ENCODE results near the gene HTT. TPM values are rescaled to one million over a fixed set of nuclear protein-coding genes. Genes with fewer than 3 reads are reported as not detected.
"Not testable (repeated sequence)": the region's sequence is repeated elsewhere in the genome, so short reads cannot be mapped to it uniquely, and the experiment has no call there.

HTT gene
- total RNA-seq, 2 experiments from 2014 or later, result 57.6 to 69.8 TPM

DNA sequence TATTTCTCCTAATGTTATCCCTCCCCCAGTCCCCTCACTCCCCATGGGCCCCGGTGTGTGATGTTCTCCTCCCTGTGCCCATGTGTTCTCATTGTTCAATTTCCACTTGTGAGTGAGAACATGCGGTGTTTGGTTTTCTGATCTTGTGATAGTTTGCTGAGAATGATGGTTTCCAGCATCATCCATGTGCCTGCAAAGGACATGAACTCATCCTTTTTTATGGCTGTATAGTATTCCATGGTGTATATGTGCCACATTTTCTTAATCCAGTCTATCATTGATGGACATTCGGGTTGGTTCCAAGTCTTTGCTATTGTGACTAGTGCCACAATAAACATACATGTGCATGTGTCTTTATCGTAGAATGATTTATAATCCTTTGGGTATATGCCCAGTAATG lies 86.6 kb downstream of the HTT start:
- POLR2A ChIA-PET; H3K27me3 Mint-ChIP-seq; intact Hi-C loops (cut with micrococcal nuclease); CTCF ChIA-PET; H3K27ac Mint-ChIP-seq; H3K4me3 Mint-ChIP-seq; DNase-seq; H3K4me1 Mint-ChIP-seq (ENCODE audit: low read depth): not testable (repeated sequence)
- H3K9me3 Mint-ChIP-seq, result peaks cover 18% of the 10 kb centered on the region
- H3K36me3 Mint-ChIP-seq, result peaks cover 77% of the 10 kb centered on the region

DNA sequence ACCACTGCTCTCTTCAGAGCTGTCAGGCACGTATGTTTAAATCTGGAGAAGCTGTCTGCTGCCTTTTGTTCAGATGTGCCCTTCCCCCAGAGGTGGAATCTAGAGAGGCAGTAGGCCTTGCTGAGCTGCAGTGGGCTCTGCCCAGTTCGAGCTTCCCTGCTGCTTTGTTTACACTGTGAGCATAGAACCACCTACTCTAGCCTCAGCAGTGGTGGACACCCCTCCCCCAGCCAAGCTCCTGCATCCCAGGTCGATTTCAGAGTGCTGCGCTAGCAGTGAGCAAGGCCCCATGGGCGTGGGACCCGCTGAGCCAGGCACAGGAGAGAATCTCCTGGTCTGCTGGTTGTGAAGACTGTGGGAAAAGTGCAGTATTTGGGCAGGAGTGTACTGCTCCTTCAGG lies 92.0 kb downstream of the HTT start:
- CTCF ChIA-PET; H3K27me3 Mint-ChIP-seq; intact Hi-C loops (cut with micrococcal nuclease); H3K27ac Mint-ChIP-seq; H3K4me3 Mint-ChIP-seq; POLR2A ChIA-PET; DNase-seq: not testable (repeated sequence)
- peaks cover 19% of the 10 kb centered on the region for H3K9me3 Mint-ChIP-seq
- H3K36me3 Mint-ChIP-seq, result peaks cover 73% of the 10 kb centered on the region
- H3K4me1 Mint-ChIP-seq (ENCODE audit: low read depth), result peaks cover 17% of the 10 kb centered on the region

DNA sequence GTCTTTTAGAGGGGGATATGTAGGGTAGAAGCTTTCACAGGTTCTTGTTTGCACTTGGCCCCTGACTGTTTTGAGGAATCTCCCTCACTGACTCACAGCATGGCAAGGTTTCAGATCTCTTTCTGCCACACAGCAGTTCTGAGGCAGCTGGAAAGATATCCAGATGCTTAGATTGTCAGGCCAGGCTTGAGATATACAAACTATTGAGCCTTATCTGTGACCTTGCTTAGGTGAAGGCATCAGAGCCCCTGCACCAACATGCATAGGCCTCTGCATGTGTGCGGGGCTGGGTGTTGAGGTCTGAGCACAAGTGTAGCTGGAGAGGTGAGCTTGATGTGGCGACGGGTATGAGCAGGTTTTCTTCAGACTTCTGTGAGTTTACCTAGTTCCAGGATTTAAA lies 93.5 kb downstream of the HTT start:
- peaks cover 3% of the 10 kb centered on the region for H3K9me3 Mint-ChIP-seq
- no peak overlapping the region for H3K4me3 Mint-ChIP-seq
- H3K27me3 Mint-ChIP-seq, result no peaks in the 10 kb centered on the region
- H3K27ac Mint-ChIP-seq, result no peak overlapping the region
- ChIA-PET POLR2A (no interaction called here), CTCF (no interaction called here)
- intact Hi-C loops (cut with micrococcal nuclease), result no loop called here
- peaks cover 65% of the 10 kb centered on the region for H3K36me3 Mint-ChIP-seq
- H3K4me1 Mint-ChIP-seq (ENCODE audit: low read depth), result peaks cover 17% of the 10 kb centered on the region
- no peak for DNase-seq

DNA sequence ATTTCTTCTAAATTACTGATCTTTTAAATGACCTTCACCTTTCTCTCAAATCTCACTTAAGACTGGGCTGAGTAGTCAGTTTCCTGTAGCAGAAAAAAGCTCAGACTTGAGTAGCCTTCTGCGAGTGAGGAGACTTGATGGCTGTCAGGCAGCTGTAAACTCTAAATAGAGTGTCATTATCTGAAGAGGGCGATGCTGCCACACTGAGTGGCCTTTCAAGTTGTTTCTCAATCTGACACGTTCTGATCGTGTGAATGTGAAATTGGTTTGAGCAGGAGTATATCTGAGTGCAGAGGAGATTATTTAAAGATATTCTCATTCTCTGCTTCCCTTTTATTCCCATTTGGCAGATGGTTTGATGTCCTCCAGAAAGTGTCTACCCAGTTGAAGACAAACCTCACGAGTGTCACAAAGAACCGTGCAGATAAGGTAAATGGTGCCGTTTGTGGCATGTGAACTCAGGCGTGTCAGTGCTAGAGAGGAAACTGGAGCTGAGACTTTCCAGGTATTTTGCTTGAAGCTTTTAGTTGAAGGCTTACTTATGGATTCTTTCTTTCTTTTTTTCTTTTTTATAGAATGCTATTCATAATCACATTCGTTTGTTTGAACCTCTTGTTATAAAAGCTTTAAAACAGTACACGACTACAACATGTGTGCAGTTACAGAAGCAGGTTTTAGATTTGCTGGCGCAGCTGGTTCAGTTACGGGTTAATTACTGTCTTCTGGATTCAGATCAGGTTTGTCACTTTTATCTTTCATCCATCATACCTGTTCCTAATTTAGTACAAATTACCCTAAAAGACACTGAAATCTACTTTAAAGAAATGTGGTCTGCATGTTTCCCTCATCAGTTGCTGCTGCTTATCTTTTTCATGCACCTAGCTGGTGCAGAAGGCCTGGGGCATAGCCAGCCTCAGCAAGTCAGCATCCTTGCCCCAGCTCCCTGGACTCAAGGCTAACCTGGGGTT lies 100.2 kb downstream of the HTT start:
- Mint-ChIP-seq H3K9me3 (no peaks in the 10 kb centered on the region), H3K4me1 (ENCODE audit: low read depth) (peaks cover 12% of the 10 kb centered on the region), H3K27ac (no peak overlapping the region), H3K36me3 (peaks cover 50% of the 10 kb centered on the region), H3K27me3 (no peaks in the 10 kb centered on the region), H3K4me3 (no peak overlapping the region)
- DNase-seq, result no peak
- ChIA-PET CTCF (interaction anchor here (1.3 kb wide), 1 partner anchor 306 kb away, joined by 3 read pairs; no protein-coding TSS in a partner anchor), POLR2A (no interaction called here)
- intact Hi-C loops (cut with micrococcal nuclease), result no loop called here

DNA sequence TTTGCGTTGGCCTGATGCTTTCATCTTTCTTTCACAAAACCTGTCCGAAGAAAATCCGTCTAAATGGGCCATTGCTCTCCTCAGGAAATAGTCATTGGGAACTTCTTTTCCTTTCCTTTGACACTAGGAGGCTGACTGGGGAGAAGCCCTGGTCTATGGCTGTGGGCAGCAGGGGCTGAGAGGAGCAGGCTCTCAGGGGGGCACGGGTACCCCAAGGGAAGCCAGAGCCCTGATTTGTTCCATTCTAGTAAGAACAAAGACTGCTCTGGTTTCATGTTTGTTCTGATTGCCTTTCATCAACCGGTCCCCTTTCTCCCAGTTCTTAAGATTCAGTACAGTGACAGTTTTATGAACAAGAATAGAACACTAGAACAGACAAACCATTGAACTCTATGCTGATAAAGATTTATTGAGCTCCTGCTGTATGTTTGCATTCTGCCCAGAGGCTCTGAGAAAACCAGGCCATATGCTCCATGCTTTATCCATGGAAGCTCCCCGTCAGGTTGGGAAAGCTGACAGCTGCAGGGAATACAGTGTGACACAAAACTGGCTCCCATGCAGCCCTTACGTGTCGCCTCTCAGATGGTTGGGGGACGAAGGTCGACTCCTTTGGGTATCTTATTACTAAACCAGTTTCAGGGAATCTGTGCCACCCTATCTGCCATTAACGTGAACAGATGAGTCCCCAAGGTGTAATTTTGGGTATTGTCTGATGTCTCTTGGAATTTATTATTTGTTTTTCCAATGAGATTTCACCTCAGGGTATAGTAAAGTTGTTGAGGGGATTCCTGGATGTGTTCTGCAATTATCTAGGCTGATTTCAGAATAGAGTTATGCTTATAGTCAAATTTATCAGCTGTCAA lies 102.1 kb downstream of the HTT start:
- Mint-ChIP-seq H3K9me3 (no peaks in the 10 kb centered on the region), H3K4me1 (ENCODE audit: low read depth) (peaks cover 11% of the 10 kb centered on the region), H3K27ac (no peak overlapping the region), H3K4me3 (no peak overlapping the region), H3K36me3 (peaks cover 55% of the 10 kb centered on the region), H3K27me3 (no peaks in the 10 kb centered on the region)
- DNase-seq, result no peak
- POLR2A ChIA-PET, result no interaction called here
- intact Hi-C loops (cut with micrococcal nuclease), result no loop called here
- CTCF ChIA-PET, result no interaction called here

DNA sequence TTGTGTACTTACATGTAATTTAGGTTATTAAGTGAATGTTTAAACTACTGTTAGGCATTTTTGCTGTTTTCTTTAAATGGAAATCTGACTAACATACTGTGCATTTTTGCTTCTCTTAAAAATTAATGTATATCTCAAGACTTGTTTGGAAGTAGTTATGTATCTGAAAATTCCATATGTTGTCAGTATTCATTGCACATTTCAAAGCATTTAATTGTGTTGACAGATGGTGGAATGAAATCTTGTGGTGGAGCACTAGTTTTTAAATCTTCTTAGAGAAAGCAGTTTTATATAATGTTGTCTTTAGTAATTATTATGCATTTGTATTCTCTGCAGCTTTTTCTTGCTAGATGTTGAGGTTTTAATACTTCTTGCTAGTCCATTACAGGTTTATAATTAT lies 102.9 kb downstream of the HTT start:
- POLR2A ChIA-PET, result no interaction called here
- Mint-ChIP-seq H3K4me3 (no peak overlapping the region), H3K9me3 (no peaks in the 10 kb centered on the region), H3K27ac (no peak overlapping the region), H3K36me3 (peaks cover 59% of the 10 kb centered on the region), H3K27me3 (no peaks in the 10 kb centered on the region), H3K4me1 (ENCODE audit: low read depth) (peaks cover 11% of the 10 kb centered on the region)
- no peak for DNase-seq
- CTCF ChIA-PET, result no interaction called here
- intact Hi-C loops (cut with micrococcal nuclease), result no loop called here

DNA sequence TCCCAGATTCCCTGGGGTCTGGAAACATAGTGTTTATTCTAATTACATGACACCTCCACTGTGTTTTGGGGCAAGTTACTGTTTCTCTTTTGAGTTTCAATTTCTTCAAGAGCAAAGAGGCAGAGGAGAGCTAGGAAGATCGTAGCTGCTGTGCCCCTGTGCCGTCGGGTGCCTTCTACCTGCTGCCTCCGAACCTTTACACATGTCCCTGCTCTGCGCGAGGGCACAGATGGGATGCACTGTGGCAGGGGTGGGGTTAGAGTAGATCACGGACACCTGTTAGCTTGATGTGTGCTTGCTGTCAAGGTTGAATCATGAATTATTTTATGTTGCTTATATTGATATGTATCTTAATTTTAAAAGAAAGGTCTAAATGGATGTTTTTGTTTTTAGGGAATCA lies 103.4 kb downstream of the HTT start:
- Mint-ChIP-seq H3K4me3 (no peak overlapping the region), H3K4me1 (ENCODE audit: low read depth) (peaks cover 11% of the 10 kb centered on the region), H3K27me3 (no peaks in the 10 kb centered on the region), H3K27ac (no peak overlapping the region), H3K36me3 (peaks cover 59% of the 10 kb centered on the region), H3K9me3 (no peaks in the 10 kb centered on the region)
- ChIA-PET CTCF (interaction anchor here (1.0 kb wide), 1 partner anchor 71 kb away, joined by 3 read pairs; no protein-coding TSS in a partner anchor), POLR2A (no interaction called here)
- DNase-seq, result no peak
- intact Hi-C loops (cut with micrococcal nuclease), result no loop called here

DNA sequence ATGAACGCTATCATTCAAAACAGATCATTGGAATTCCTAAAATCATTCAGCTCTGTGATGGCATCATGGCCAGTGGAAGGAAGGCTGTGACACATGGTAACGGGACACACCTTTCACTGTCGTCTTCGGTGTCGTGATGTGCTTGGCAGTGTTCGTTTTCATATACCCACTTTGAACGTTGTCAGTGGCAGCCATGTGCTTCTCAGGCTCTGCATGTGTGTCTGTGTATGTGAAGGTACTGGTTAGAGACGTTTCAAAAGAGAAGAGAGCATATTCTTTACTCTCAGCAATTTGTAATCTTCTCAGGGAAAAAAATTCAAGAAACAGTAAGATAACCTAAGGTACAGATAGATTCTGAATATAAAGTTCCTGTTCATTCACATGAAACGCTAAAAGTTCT lies 103.9 kb downstream of the HTT start:
- H3K36me3 Mint-ChIP-seq, result peaks cover 55% of the 10 kb centered on the region
- DNase-seq, result no peak
- no peak overlapping the region for H3K27ac Mint-ChIP-seq
- no peak overlapping the region for H3K4me3 Mint-ChIP-seq
- H3K4me1 Mint-ChIP-seq (ENCODE audit: low read depth), result peaks cover 11% of the 10 kb centered on the region
- CTCF ChIA-PET, result interaction anchor here (1.0 kb wide), 1 partner anchor 71 kb away, joined by 3 read pairs; no protein-coding TSS in a partner anchor
- no peaks in the 10 kb centered on the region for H3K9me3 Mint-ChIP-seq
- H3K27me3 Mint-ChIP-seq, result no peaks in the 10 kb centered on the region
- POLR2A ChIA-PET, result no interaction called here
- intact Hi-C loops (cut with micrococcal nuclease), result no loop called here

DNA sequence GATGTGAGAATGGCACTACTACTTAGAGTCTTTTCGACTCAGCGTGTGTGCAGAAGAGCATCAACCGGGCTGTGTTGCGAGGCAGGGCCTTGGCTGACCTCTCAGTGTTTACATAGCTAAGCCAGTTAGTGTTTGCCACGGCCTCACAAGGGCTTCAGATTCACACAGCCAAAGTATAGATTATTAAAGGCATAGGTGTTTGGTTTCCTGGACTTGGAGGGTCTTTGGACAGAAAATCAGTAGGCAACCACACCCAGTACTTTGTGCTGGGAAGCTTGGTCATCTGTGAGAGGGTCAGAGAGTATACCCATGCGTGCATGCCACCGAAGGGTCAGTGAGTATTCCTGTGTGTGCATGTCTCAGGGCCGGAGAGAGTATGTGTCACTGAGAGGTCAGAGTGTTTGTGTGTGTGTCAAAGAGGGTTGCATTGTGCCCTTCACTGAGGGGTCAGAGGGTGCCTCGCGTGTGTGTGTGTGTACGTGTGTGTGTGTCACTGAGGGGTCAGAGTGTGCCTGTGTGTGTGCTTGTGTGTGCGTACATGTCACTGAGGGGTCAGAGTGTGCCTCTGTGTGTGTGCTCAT lies 104.7 kb downstream of the HTT start:
- H3K36me3 Mint-ChIP-seq, result peaks cover 58% of the 10 kb centered on the region
- intact Hi-C loops (cut with micrococcal nuclease), result no loop called here

DNA sequence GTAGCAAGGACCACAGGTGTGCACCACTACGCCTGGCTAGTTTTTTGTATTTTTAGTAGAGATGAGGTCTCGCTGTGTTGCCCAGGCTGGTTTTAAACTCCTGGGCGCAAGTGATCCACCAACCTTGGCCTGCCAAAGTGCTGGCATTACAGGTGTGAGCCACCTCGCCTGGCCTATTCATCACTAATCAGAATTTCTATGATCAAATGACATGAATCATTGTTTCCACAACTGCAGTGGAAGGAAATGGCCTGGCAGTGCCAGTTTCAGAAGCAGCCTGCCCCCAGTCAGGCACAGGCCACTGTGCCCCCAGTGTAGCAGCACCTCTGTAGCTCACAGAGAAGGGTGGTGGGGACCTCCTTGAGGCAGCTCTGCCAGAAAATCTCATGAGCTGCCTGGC lies 108.5 kb downstream of the HTT start:
- Mint-ChIP-seq H3K27me3 (no peaks in the 10 kb centered on the region), H3K4me3 (no peak overlapping the region), H3K9me3 (no peaks in the 10 kb centered on the region), H3K27ac (no peak overlapping the region), H3K4me1 (ENCODE audit: low read depth) (peaks cover 11% of the 10 kb centered on the region), H3K36me3 (peaks cover 64% of the 10 kb centered on the region)
- ChIA-PET POLR2A (no interaction called here), CTCF (no interaction called here)
- DNase-seq, result no peak
- intact Hi-C loops (cut with micrococcal nuclease), result no loop called here

More for the DNA sequence above, 104.7 kb downstream of the HTT start:
- Mint-ChIP-seq H3K4me1 (ENCODE audit: low read depth) (peaks cover 11% of the 10 kb centered on the region), H3K4me3 (no peak overlapping the region), H3K27me3 (no peaks in the 10 kb centered on the region), H3K27ac (no peak overlapping the region), H3K9me3 (no peaks in the 10 kb centered on the region)
- no peak for DNase-seq
- ChIA-PET POLR2A (no interaction called here), CTCF (no interaction called here)

DNA sequence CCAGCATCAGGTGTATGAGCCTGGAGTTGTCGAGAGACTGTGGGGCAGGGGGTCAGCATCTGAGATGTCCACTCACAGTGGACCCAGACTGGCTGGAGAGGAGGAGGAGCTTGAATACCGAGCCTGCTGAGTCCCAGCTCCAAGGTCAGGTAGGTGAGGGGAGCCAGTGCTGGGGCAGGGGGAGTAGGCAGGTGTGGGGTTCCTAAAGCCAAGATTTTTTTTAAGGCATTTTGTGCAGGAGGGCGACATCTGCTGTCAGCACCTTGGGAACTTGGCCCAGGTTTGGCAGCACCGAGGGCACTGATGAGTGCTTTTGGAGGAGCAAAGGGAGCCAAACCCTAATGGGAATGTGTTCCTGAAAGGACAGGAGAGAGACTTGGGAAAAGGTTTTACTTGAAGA lies 110.2 kb downstream of the HTT start:
- Mint-ChIP-seq H3K36me3 (peaks cover 63% of the 10 kb centered on the region), H3K27ac (no peak overlapping the region), H3K4me1 (ENCODE audit: low read depth) (peaks cover 10% of the 10 kb centered on the region), H3K27me3 (no peaks in the 10 kb centered on the region), H3K9me3 (no peaks in the 10 kb centered on the region), H3K4me3 (no peak overlapping the region)
- POLR2A ChIA-PET, result no interaction called here
- CTCF ChIA-PET, result no interaction called here
- intact Hi-C loops (cut with micrococcal nuclease), result no loop called here
- DNase-seq, result no peak

DNA sequence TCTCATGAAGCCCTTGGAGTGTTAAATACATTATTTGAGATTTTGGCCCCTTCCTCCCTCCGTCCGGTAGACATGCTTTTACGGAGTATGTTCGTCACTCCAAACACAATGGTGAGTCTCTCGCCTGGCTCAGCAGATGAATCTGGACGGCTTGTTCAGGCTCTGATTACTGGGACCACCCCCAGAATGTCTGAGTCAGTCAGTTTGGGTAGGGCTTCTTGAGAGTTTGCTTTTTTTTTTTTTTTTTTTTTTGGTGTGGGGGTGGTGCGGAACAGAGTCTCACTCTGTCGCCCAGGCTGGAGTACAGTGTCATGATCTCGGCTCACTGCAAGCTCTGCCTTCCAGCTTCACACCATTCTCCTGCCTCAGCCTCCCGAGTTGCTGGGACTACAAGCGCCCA lies 112.1 kb downstream of the HTT start:
- DNase-seq, result no peak
- Mint-ChIP-seq H3K9me3 (no peaks in the 10 kb centered on the region), H3K36me3 (peaks cover 57% of the 10 kb centered on the region), H3K4me1 (ENCODE audit: low read depth) (peaks cover 8% of the 10 kb centered on the region), H3K27me3 (no peaks in the 10 kb centered on the region), H3K27ac (no peak overlapping the region), H3K4me3 (no peak overlapping the region)
- CTCF ChIA-PET, result no interaction called here
- POLR2A ChIA-PET, result no interaction called here
- intact Hi-C loops (cut with micrococcal nuclease), result no loop called here
